ENCODE measurements around the gene TMEM131.
A peak's percentile ranks its signal among the peaks of the same experiment; 100 is the strongest.
"Not testable (repeated sequence)": the region's sequence is repeated elsewhere in the genome, so short reads cannot be mapped to it uniquely, and the experiment has no call there.

TMEM131 gene

GRCh38 chr2:97869722-97870346 lies 125.9 kb downstream of the TMEM131 start:
- Mint-ChIP-seq H3K4me1 (ENCODE audit: low read depth) (peaks cover 32% of the 10 kb centered on the region), H3K27me3 (ENCODE audit: low read depth) (no peaks in the 10 kb centered on the region), H3K4me3 (no peak overlapping the region), H3K9me3 (peaks cover 8% of the 10 kb centered on the region), H3K36me3 (ENCODE audit: low read depth) (peaks cover 8% of the 10 kb centered on the region), H3K27ac (peak overlapping the region; percentile 79)

- no peaks in the 10 kb centered on the region for H3K27me3 Mint-ChIP-seq (ENCODE audit: low read depth)
- H3K27ac Mint-ChIP-seq: peak overlapping the region; percentile 34
- H3K9me3 Mint-ChIP-seq: peaks cover 12% of the 10 kb centered on the region
- peaks cover 34% of the 10 kb centered on the region for H3K4me1 Mint-ChIP-seq (ENCODE audit: low read depth)
- peaks cover 10% of the 10 kb centered on the region for H3K36me3 Mint-ChIP-seq (ENCODE audit: low read depth)
- H3K4me3 Mint-ChIP-seq: no peak overlapping the region
Measured at GRCh38 chr2:97868986-97869721, 126.6 kb downstream of the TMEM131 start.

- Mint-ChIP-seq H3K27ac (no peak overlapping the region), H3K9me3 (peaks cover 31% of the 10 kb centered on the region), H3K36me3 (ENCODE audit: low read depth) (peaks cover 22% of the 10 kb centered on the region), H3K27me3 (ENCODE audit: low read depth) (no peaks in the 10 kb centered on the region), H3K4me1 (ENCODE audit: low read depth) (peaks cover 6% of the 10 kb centered on the region), H3K4me3 (no peak overlapping the region)
Measured at GRCh38 chr2:97863829-97864228, 131.9 kb downstream of the TMEM131 start.

DNA sequence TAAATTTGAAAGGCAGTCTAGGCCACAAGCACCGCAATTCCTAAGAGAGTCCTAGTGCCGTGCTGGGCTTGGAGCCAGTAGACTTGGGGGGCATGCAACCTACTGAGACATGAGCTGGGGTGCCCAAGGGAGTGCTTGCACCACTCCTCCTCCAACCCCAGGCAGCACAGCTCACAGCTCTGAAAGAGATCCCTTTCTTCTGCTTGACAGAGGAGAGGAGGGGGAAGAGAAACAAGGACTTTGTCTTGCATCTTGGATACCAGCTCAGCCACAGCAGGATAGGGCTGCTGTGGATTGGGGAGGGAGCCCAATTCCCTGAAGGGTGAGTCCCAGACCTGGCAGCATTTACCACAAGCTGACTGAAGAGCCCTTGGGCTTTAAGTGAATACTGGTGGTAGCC lies 134.6 kb downstream of the TMEM131 start:
- Mint-ChIP-seq H3K27ac (no peak overlapping the region), H3K36me3 (ENCODE audit: low read depth) (peaks cover 26% of the 10 kb centered on the region), H3K4me1 (ENCODE audit: low read depth) (peaks cover 1% of the 10 kb centered on the region), H3K4me3 (no peak overlapping the region), H3K9me3 (peaks cover 31% of the 10 kb centered on the region), H3K27me3 (ENCODE audit: low read depth) (no peaks in the 10 kb centered on the region)

DNA sequence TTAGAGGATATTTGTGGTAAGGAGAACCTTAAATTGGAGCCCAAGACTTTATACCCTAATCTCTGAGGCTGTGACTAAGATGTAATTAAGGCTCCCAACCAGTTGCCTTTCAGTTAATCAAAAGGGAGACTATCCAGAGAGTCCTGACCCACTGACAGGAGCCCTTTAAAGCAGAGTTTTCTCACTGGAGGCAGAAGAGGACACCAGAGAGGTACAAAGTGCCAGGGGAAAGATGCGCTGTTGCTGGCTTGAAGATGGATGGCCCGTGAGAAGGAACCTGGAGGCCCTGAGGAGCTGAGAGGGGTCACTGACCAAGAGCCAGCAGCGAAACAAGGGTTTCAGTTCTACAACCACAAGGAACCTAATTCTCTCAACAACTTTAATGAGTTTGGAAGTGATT lies 137.3 kb downstream of the TMEM131 start:
- H3K27me3 Mint-ChIP-seq (ENCODE audit: low read depth): no peaks in the 10 kb centered on the region
- peaks cover 25% of the 10 kb centered on the region for H3K36me3 Mint-ChIP-seq (ENCODE audit: low read depth)
- no peak overlapping the region for H3K4me3 Mint-ChIP-seq
- H3K9me3 Mint-ChIP-seq: peaks cover 14% of the 10 kb centered on the region
- no peaks in the 10 kb centered on the region for H3K4me1 Mint-ChIP-seq (ENCODE audit: low read depth)
- H3K27ac Mint-ChIP-seq: no peak overlapping the region

DNA sequence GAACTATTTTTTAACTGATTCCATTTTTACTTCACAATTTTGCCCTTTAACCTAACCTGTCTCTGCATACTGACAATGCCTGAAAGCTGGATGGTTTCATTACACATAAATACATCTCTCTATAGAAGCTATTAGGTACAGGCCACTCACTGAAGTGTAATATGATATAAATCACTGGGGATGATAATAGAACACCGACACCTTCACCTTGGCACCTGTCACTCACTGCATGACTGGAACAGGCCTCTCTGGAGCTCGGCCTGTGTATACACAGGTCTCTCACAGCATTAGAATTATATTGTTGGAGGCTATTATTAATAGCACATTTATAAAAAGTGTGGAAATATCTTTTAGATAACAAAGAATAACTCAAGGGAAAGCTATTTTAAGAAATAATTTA lies 138.2 kb downstream of the TMEM131 start:
- peaks cover 6% of the 10 kb centered on the region for H3K9me3 Mint-ChIP-seq
- no peak overlapping the region for H3K4me3 Mint-ChIP-seq
- H3K27me3 Mint-ChIP-seq (ENCODE audit: low read depth): no peaks in the 10 kb centered on the region
- peaks cover 25% of the 10 kb centered on the region for H3K36me3 Mint-ChIP-seq (ENCODE audit: low read depth)
- no peak overlapping the region for H3K27ac Mint-ChIP-seq
- no peaks in the 10 kb centered on the region for H3K4me1 Mint-ChIP-seq (ENCODE audit: low read depth)

- H3K27ac Mint-ChIP-seq; H3K27me3 Mint-ChIP-seq (ENCODE audit: low read depth); H3K9me3 Mint-ChIP-seq; H3K4me3 Mint-ChIP-seq: not testable (repeated sequence)
- H3K36me3 Mint-ChIP-seq (ENCODE audit: low read depth): peaks cover 17% of the 10 kb centered on the region
- H3K4me1 Mint-ChIP-seq (ENCODE audit: low read depth): peaks cover 17% of the 10 kb centered on the region
Measured at GRCh38 chr2:97853057-97853456, 142.7 kb downstream of the TMEM131 start.

DNA sequence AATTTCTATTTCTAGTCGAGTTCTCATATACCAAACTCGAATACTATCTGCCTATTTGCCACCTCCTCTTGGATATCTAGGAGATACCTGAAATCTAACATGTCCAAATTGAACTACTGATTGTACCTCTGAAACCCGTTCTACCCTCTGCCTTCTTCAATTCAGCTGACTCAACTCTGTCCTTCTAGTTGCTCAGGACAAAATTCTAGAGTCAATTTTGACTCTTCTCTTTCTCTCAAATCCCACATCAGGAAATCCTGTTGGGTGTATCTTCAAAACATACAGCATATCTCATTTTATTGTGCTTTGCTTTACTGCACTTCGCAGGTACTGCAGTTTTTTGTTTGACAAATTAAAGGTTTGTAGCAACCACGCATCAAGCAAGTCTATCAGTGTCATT lies 144.6 kb downstream of the TMEM131 start:
- peak overlapping the region; percentile 5 for H3K4me3 Mint-ChIP-seq
- no peaks in the 10 kb centered on the region for H3K9me3 Mint-ChIP-seq
- peak overlapping the region; percentile 26 for H3K27ac Mint-ChIP-seq
- no peaks in the 10 kb centered on the region for H3K27me3 Mint-ChIP-seq (ENCODE audit: low read depth)
- peaks cover 20% of the 10 kb centered on the region for H3K4me1 Mint-ChIP-seq (ENCODE audit: low read depth)
- H3K36me3 Mint-ChIP-seq (ENCODE audit: low read depth): peaks cover 16% of the 10 kb centered on the region

DNA sequence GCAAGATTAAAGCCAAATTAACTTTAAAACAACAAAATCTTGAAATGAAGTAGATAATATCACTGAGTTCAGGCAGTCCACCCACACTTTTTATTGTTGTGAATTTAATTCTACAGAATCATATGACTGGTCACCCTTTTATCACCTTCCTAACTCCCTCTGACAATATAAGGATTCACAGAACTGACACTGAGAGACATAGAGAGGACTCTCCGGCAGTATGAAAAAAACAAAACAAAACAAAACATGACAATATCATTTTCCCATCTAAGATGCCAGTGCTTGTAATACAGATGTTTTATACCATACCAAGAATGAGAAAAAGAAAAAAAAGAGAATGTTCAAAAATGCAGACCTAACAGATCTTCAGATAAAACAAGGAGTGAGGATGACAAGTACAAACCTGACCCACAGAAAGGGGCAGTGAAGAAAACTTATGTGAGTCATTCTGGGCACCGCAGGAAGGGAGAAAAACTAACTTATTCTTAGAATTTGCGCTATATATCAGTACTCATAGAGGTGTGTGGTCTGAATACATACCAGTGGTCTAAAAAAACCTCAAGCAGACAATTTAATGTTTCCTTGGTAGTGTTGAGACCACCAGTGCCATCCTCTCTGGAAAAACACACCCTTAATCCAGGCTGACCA lies 145.7 kb downstream of the TMEM131 start:
- Mint-ChIP-seq H3K4me1 (ENCODE audit: low read depth) (peaks cover 21% of the 10 kb centered on the region), H3K4me3 (peak overlapping the region; percentile 24), H3K27me3 (ENCODE audit: low read depth) (no peaks in the 10 kb centered on the region), H3K27ac (peak overlapping the region; percentile 49), H3K36me3 (ENCODE audit: low read depth) (peaks cover 18% of the 10 kb centered on the region), H3K9me3 (no peaks in the 10 kb centered on the region)

GRCh38 chr2:97848306-97848705 lies 147.4 kb downstream of the TMEM131 start:
- Mint-ChIP-seq H3K36me3 (ENCODE audit: low read depth) (peaks cover 12% of the 10 kb centered on the region), H3K4me3 (no peak overlapping the region), H3K4me1 (ENCODE audit: low read depth) (peaks cover 21% of the 10 kb centered on the region), H3K9me3 (no peaks in the 10 kb centered on the region), H3K27ac (no peak overlapping the region), H3K27me3 (ENCODE audit: low read depth) (no peaks in the 10 kb centered on the region)

DNA sequence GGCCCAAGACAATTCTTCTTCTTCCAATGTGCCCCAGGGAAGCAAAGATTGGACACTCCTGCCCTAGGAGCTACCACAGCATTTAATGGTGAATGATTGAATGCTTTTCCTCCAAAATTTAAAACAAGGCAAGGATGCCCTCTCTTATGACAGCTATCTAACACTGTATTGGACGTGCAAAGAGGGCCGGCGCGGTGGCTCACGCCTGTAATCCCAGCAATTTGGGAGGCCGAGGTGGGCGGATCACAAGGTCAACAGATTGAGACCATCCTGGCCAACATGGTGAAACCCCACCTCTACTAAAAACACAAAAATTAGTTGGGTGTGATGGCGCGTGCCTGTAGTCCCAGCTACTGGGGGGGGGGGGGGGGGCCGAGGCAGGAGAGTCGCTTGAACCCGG lies 149.0 kb downstream of the TMEM131 start:
- not testable (repeated sequence) for H3K27me3 Mint-ChIP-seq (ENCODE audit: low read depth); H3K4me3 Mint-ChIP-seq; H3K27ac Mint-ChIP-seq; H3K9me3 Mint-ChIP-seq
- peaks cover 12% of the 10 kb centered on the region for H3K36me3 Mint-ChIP-seq (ENCODE audit: low read depth)
- peaks cover 25% of the 10 kb centered on the region for H3K4me1 Mint-ChIP-seq (ENCODE audit: low read depth)

GRCh38 chr2:97845818-97846217 lies 149.9 kb downstream of the TMEM131 start:
- H3K9me3 Mint-ChIP-seq: no peaks in the 10 kb centered on the region
- peaks cover 13% of the 10 kb centered on the region for H3K36me3 Mint-ChIP-seq (ENCODE audit: low read depth)
- no peak overlapping the region for H3K4me3 Mint-ChIP-seq
- H3K27ac Mint-ChIP-seq: no peak overlapping the region
- H3K4me1 Mint-ChIP-seq (ENCODE audit: low read depth): peaks cover 18% of the 10 kb centered on the region
- H3K27me3 Mint-ChIP-seq (ENCODE audit: low read depth): no peaks in the 10 kb centered on the region

DNA sequence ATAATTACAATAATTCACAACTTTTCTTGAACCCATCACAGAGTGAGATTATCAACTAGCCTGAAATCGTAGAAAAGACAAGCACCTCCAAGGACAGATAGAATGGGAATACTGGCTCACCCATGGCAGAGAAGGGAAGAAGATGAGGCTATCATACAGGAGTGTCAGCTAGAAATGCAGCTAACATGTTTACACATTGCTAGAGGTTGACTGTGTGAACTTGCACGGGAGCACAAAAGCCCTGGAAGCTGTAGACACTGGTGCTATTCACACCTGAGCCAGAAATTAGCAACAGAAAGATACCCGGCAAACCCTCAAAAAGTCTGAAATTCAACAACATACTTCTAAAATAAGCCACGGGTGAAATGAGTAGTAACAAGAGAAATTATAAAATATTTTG lies 150.6 kb downstream of the TMEM131 start:
- Mint-ChIP-seq H3K36me3 (ENCODE audit: low read depth) (peaks cover 18% of the 10 kb centered on the region), H3K27me3 (ENCODE audit: low read depth) (no peaks in the 10 kb centered on the region), H3K27ac (no peak overlapping the region), H3K4me3 (no peak overlapping the region), H3K4me1 (ENCODE audit: low read depth) (peaks cover 17% of the 10 kb centered on the region), H3K9me3 (no peaks in the 10 kb centered on the region)

GRCh38 chr2:97844311-97844859 lies 151.4 kb downstream of the TMEM131 start:
- Mint-ChIP-seq H3K27me3 (ENCODE audit: low read depth) (no peaks in the 10 kb centered on the region), H3K36me3 (ENCODE audit: low read depth) (peaks cover 21% of the 10 kb centered on the region), H3K9me3 (no peaks in the 10 kb centered on the region), H3K4me3 (no peak overlapping the region), H3K4me1 (ENCODE audit: low read depth) (peaks cover 12% of the 10 kb centered on the region), H3K27ac (no peak overlapping the region)

GRCh38 chr2:97840198-97840597 lies 155.6 kb downstream of the TMEM131 start:
- Mint-ChIP-seq H3K4me3 (no peak overlapping the region), H3K4me1 (ENCODE audit: low read depth) (peaks cover 9% of the 10 kb centered on the region), H3K9me3 (no peaks in the 10 kb centered on the region), H3K27me3 (ENCODE audit: low read depth) (no peaks in the 10 kb centered on the region), H3K36me3 (ENCODE audit: low read depth) (peaks cover 34% of the 10 kb centered on the region), H3K27ac (no peak overlapping the region)
